ENCODE results near the gene WDR90.

- TF ChIP-seq EZH2 (IDR thresholded peaks at IDR 0.05) (peak; percentile 96), CTCF (IDR thresholded peaks at IDR 0.05) (no peak)
Observed at GRCh38 chr16:700684-701584, 51.8 kb downstream of the WDR90 start.
